Left lung (tissue), 10 donors: Measurements from ENCODE around the gene RBBP7. TPM values are rescaled to one million over a fixed set of nuclear protein-coding genes. Genes with fewer than 3 reads are reported as not detected.
A peak's percentile ranks its signal among the peaks of the same experiment; 100 is the strongest.
"Not testable (repeated sequence)": the region's sequence is repeated elsewhere in the genome, so short reads cannot be mapped to it uniquely, and the experiment has no call there.

ENCODE experiments used
- ATAC-seq: fragments of 200-7000 bp; cut with Tn5 transposase; one replicate; pipeline ENCODE4 v1.9.1; 2020; ENCODE audit warnings: moderate library complexity
- DNase-seq, 4 donors: peaks; one replicate each; pipeline ENCODE4 v3.0.0-alpha.2; 2013 to 2020
- H3K27ac ChIP-seq, 2 donors: fragments of 200-600 bp; sonication (generic) in 1 of 2; one replicate each; pipeline versions ENCODE4 v1.5.0 to v1.8.0; 2020 to 2021
- H3K27me3 ChIP-seq, 2 donors: fragments of 200-600 bp; sonication (generic) in 1 of 2; one replicate each; pipeline versions ENCODE4 v1.5.0 to v1.8.0; 2020 to 2021
- H3K36me3 ChIP-seq, 2 donors: fragments of 200-600 bp; sonication (generic) in 1 of 2; one replicate each; pipeline versions ENCODE4 v1.5.0 to v1.8.0; 2020 to 2021
- H3K4me1 ChIP-seq, 2 donors: fragments of 200-600 bp; one replicate each; pipeline ENCODE4 v1.8.0; 2021
- H3K4me3 ChIP-seq, 2 donors: fragments of 200-600 bp; sonication (generic) in 1 of 2; one replicate each; pipeline versions ENCODE4 v1.5.0 to v1.8.0; 2020 to 2021; ENCODE audit warnings: mild to moderate bottlenecking in 1 of 2
- H3K9me3 ChIP-seq, 2 donors: fragments of 200-600 bp; sonication (generic) in 1 of 2; one replicate each; pipeline versions ENCODE4 v1.5.0 to v1.8.0; 2020 to 2021
- CTCF ChIP-seq, 2 donors: fragments of 200-600 bp; sonication (generic) in 1 of 2; IDR thresholded peaks; one replicate each; pipeline versions ENCODE4 v1.5.0 to v1.8.0; 2021; ENCODE audit warnings: antibody characterized with exemption in 2 of 2
- intact Hi-C, 2 donors: fragments of 100-400 bp; cut with DNase I; formaldehyde crosslinking; loops; one replicate each; pipeline versions ENCODE4 v1.11.2 to v1.14.2; 2022
- polyA plus RNA-seq, 6 donors: library from polyadenylated mRNA; unstranded; fragments of 120-200 nt; gene quantifications; one replicate each; pipeline ENCODE4 v1.2.1, GENCODE V29; 2013; ENCODE audit not compliant: insufficient read length in 6 of 6
- total RNA-seq, 2 donors: library from RNA; stranded (reverse); fragmentation: NEBNext Ultra II Directional; extraction: Animal tissue kit (Norgen Biotek cat#: 25700); gene quantifications; one replicate each; pipeline ENCODE4 v1.2.1, GENCODE V29; 2021
- donor health status: DM: no; HTN: yes; CAD: no.
- donor health status: DM: no; HTN: no; CAD: no.

The RBBP7 gene
- total and polyA plus RNA-seq, 8 donors: 70.4 to 275 (median 238) TPM

GRCh38 chrX:16869393-16870094, 618 bp downstream of the RBBP7 start:
- DNase-seq (peak; percentile 34 to 78 (median 50)), ATAC-seq (peak; percentile 7)
- H3K4me1 ChIP-seq: peaks cover 3 to 25% of the 10 kb centered on the region in 2 donors
- no peaks in the 10 kb centered on the region for H3K36me3 ChIP-seq
- no peak for TF ChIP-seq CTCF (IDR thresholded peaks at IDR 0.05)
- peaks cover 0 to 19% of the 10 kb centered on the region in 2 donors for H3K27me3 ChIP-seq
- intact Hi-C loops: no loop called here
- no peaks in the 10 kb centered on the region for H3K9me3 ChIP-seq
- H3K4me3 ChIP-seq: peak overlapping the region; percentile 58 to 63
- H3K27ac ChIP-seq: peak overlapping the region; percentile 81

- Histone ChIP-seq H3K4me1 (peaks cover 3 to 25% of the 10 kb centered on the region in 2 donors), H3K36me3 (no peaks in the 10 kb centered on the region), H3K27me3 (peaks cover 0 to 13% of the 10 kb centered on the region in 2 donors), H3K9me3 (no peaks in the 10 kb centered on the region), H3K27ac (no peak overlapping the region), H3K4me3 (peak overlapping the region; percentile 36 to 58)
- ATAC-seq: no peak
- DNase-seq: no peak
- intact Hi-C loops: no loop called here
- TF ChIP-seq CTCF (IDR thresholded peaks at IDR 0.05): no peak
Observed at GRCh38 chrX:16868920-16869319, 1.2 kb downstream of the RBBP7 start.

- intact Hi-C loops: no loop called here
- Histone ChIP-seq H3K4me3 (no peak overlapping the region), H3K9me3 (no peaks in the 10 kb centered on the region), H3K27ac (no peak overlapping the region), H3K27me3 (peaks cover 0 to 13% of the 10 kb centered on the region in 2 donors), H3K4me1 (peaks cover 3 to 25% of the 10 kb centered on the region in 2 donors), H3K36me3 (no peaks in the 10 kb centered on the region)
- DNase-seq (no peak), ATAC-seq (no peak)
- no peak for TF ChIP-seq CTCF (IDR thresholded peaks at IDR 0.05)
Observed at GRCh38 chrX:16867947-16868346, 2.2 kb downstream of the RBBP7 start.

GRCh38 chrX:16862829-16863228, 7.3 kb downstream of the RBBP7 start:
- peaks cover 0 to 2% of the 10 kb centered on the region in 2 donors for H3K4me1 ChIP-seq
- H3K4me3 ChIP-seq: no peak overlapping the region
- DNase-seq (no peak), ATAC-seq (no peak)
- intact Hi-C loops: no loop called here
- H3K9me3 ChIP-seq: no peaks in the 10 kb centered on the region
- H3K27ac ChIP-seq: no peak overlapping the region
- no peak for TF ChIP-seq CTCF (IDR thresholded peaks at IDR 0.05)
- peaks cover 0 to 13% of the 10 kb centered on the region in 2 donors for H3K36me3 ChIP-seq
- H3K27me3 ChIP-seq: peaks cover 0 to 9% of the 10 kb centered on the region in 2 donors

- Histone ChIP-seq H3K27ac (no peak overlapping the region), H3K4me3 (no peak overlapping the region), H3K36me3 (peaks cover 0 to 37% of the 10 kb centered on the region in 2 donors), H3K27me3 (no peaks in the 10 kb centered on the region), H3K9me3 (no peaks in the 10 kb centered on the region), H3K4me1 (no peaks in the 10 kb centered on the region)
- DNase-seq (no peak), ATAC-seq (no peak)
- TF ChIP-seq CTCF (IDR thresholded peaks at IDR 0.05): no peak
- intact Hi-C loops: no loop called here
Observed at GRCh38 chrX:16856744-16857143, 13.4 kb downstream of the RBBP7 start.

- H3K4me1 ChIP-seq, ATAC-seq, H3K27me3 ChIP-seq, H3K9me3 ChIP-seq, intact Hi-C loops, DNase-seq, H3K4me3 ChIP-seq, H3K27ac ChIP-seq: not testable (repeated sequence)
- peaks cover 0 to 36% of the 10 kb centered on the region in 2 donors for H3K36me3 ChIP-seq
Observed at GRCh38 chrX:16856076-16856404, 14.1 kb downstream of the RBBP7 start.
